OCI-LY7 (cell line): ENCODE results near the gene DDC.

Source experiments
- EZH2phosphoT487 ChIP-seq: fragments of 200-600 bp; sonication (generic); IDR thresholded peaks from 2 replicates; pipeline ENCODE4 v1.6.1; 2018; ENCODE audit warnings: low read depth, borderline replicate concordance, mild to moderate bottlenecking, mixed run types, antibody characterized with exemption, low read length, moderate library complexity, mixed read lengths
- TF ChIP-seq, protein P1 (sequence below): fragments of 200-600 bp; sonication (generic); conservative IDR thresholded peaks from 2 replicates; pipeline ENCODE4 v1.5.1; 2014; ENCODE audit warnings: mild to moderate bottlenecking, antibody characterized with exemption, low read length, moderate library complexity, mixed read lengths

DNA sequence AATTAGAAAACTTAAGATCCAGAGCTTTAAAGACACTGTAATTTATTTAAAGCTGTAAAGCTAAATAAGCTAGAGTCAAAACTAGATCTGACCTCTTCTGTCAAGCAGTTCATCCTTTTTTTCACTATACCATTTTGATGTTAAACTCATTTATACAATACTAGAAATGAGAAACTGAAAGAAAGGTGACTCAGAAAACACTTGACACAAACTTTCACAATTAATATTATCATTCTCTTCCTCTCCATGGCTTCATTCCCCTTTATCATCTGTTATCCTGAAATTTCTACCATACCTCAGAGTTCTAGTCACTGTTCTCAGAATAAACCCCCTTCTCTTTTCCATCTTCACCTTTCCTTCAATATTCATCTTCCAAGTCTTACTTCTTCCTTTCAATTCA, 116.4 kb downstream of the DDC start:
- TF ChIP-seq EZH2phosphoT487 = no peak
- TF ChIP-seq, protein P1, sequence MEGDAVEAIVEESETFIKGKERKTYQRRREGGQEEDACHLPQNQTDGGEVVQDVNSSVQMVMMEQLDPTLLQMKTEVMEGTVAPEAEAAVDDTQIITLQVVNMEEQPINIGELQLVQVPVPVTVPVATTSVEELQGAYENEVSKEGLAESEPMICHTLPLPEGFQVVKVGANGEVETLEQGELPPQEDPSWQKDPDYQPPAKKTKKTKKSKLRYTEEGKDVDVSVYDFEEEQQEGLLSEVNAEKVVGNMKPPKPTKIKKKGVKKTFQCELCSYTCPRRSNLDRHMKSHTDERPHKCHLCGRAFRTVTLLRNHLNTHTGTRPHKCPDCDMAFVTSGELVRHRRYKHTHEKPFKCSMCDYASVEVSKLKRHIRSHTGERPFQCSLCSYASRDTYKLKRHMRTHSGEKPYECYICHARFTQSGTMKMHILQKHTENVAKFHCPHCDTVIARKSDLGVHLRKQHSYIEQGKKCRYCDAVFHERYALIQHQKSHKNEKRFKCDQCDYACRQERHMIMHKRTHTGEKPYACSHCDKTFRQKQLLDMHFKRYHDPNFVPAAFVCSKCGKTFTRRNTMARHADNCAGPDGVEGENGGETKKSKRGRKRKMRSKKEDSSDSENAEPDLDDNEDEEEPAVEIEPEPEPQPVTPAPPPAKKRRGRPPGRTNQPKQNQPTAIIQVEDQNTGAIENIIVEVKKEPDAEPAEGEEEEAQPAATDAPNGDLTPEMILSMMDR = no peak
